ENCODE measurements around the gene NAPB. TPM values are rescaled to one million over a fixed set of nuclear protein-coding genes. Genes with fewer than 3 reads are reported as not detected.

The NAPB gene
- polyA plus RNA-seq, 2 of the 4 experiments (the other 2 are of a cell fraction): 6.2 to 12.7 TPM

GRCh38 chr20:23367770-23368169 lies 53.5 kb downstream of the NAPB start:
- CTCF ChIA-PET: interaction anchor here (0.9 to 1.2 kb wide), 2 partner anchors 9 to 28 kb away, joined by 3 to 4 read pairs; no protein-coding TSS in a partner anchor
- FAIRE-seq: no peak
- DNase-seq (ENCODE audit: low read depth in 1 of 2, low spot score in 1 of 2): no peak
- H3K9me3 ChIP-seq: no peaks in the 10 kb centered on the region
- ATAC-seq: no peak
- H3K4me2 ChIP-seq: peak overlapping the region; percentile 3; the same call in 1 of the 3 replicates
- H3K27ac ChIP-seq: no peak overlapping the region
- H3K4me1 ChIP-seq: peaks cover 40% of the 10 kb centered on the region
- TF ChIP-seq RCOR1 (IDR thresholded peaks at IDR 0.05; ENCODE audit: low read depth, low read length) (no peak), PBX3 (IDR thresholded peaks at IDR 0.05) (no peak), EP300 (IDR thresholded peaks at IDR 0.05) (no peak), CBX8 (IDR thresholded peaks at IDR 0.05) (no peak), GATA3 (IDR thresholded peaks at IDR 0.05; ENCODE audit: borderline replicate concordance) (no peak), HOXB13 (CRISPR knock-in tag; IDR thresholded peaks at IDR 0.05; ENCODE audit: low read depth) (no peak), HMGXB4 (CRISPR knock-in tag; IDR thresholded peaks at IDR 0.05; ENCODE audit: borderline replicate concordance) (no peak), JUNB (IDR thresholded peaks at IDR 0.05) (no peak), SMC3 (IDR thresholded peaks at IDR 0.05) (no peak), TP53 (CRISPR knock-in tag; IDR thresholded peaks at IDR 0.05) (no peak), PHF8 (IDR thresholded peaks at IDR 0.05; ENCODE audit: borderline replicate concordance, low read depth) (no peak), USF2 (IDR thresholded peaks at IDR 0.05) (no peak), NFE2L2 (conservative IDR thresholded peaks at IDR 0.05; ENCODE audit: low read length) (no peak)
- H3K4me3 ChIP-seq: no peak overlapping the region
- POLR2A ChIA-PET: interaction anchor here (1.3 kb wide), 1 partner anchor 17 kb away, joined by 4 read pairs; the partner anchor contains the start of gene NXT1

- ChIA-PET CTCF (interaction anchor here (1.2 kb wide), 1 partner anchor 13 kb away, joined by 3 read pairs; no protein-coding TSS in a partner anchor), POLR2A (no interaction called here)
- H3K27ac ChIP-seq: no peak overlapping the region
- no peak overlapping the region for H3K4me3 ChIP-seq
- no peak for ATAC-seq
- no peak for FAIRE-seq
- H3K9me3 ChIP-seq: no peaks in the 10 kb centered on the region
- peaks cover 40% of the 10 kb centered on the region for H3K4me1 ChIP-seq
- peak overlapping the region; percentile 6; the same call in 1 of the 3 replicates for H3K4me2 ChIP-seq
- TF ChIP-seq JUN (IDR thresholded peaks at IDR 0.05) (no peak), CHD2 (IDR thresholded peaks at IDR 0.05; ENCODE audit: low read length, partially characterized antibody) (no peak), RARB (CRISPR knock-in tag; IDR thresholded peaks at IDR 0.05) (no peak), HDAC2 (IDR thresholded peaks at IDR 0.05) (no peak), MAFK (IDR thresholded peaks at IDR 0.05; ENCODE audit: partially characterized antibody) (peak; percentile 72), EP300 (IDR thresholded peaks at IDR 0.05) (no peak), HMGXB4 (CRISPR knock-in tag; IDR thresholded peaks at IDR 0.05; ENCODE audit: borderline replicate concordance) (no peak)
- WGBS (ENCODE audit: missing lambda C conversion rate): 70% methylated on average over 1 of the region's 1 CpG
- no peak for DNase-seq (ENCODE audit: low read depth in 1 of 2, low spot score in 1 of 2)
Measured at GRCh38 chr20:23366384-23366783, 54.9 kb downstream of the NAPB start.

Data from A549 (cell line).